GM23248 (cell line): ENCODE measurements around the gene POGZ.

Experiments used
- EZH2 ChIP-seq: fragments of 200-600 bp; sonication (generic); IDR thresholded peaks from 2 replicates; pipeline ENCODE4 v1.6.1; 2018; ENCODE audit warnings: antibody characterized with exemption, mild to moderate bottlenecking; ENCODE audit not compliant: insufficient read depth, poor library complexity, severe bottlenecking
- EZH2phosphoT487 ChIP-seq: fragments of 200-600 bp; sonication (generic); IDR thresholded peaks from 2 replicates; pipeline ENCODE4 v1.6.1; 2018; ENCODE audit warnings: antibody characterized with exemption, moderate library complexity, mild to moderate bottlenecking, low read depth; ENCODE audit not compliant: insufficient read depth

GRCh38 chr1:151478140-151478812, 19.0 kb upstream of the POGZ start:
- TF ChIP-seq EZH2 (no peak), EZH2phosphoT487 (no peak)
